GM12801 (cell line): ENCODE results near the gene LRGUK.

Experiments
- CTCF ChIP-seq: IDR thresholded peaks from one replicate; pipeline ENCODE4 v1.5.1; 2011; ENCODE audit warnings: control low read depth; ENCODE audit not compliant: insufficient read length; ENCODE audit errors: extremely low read depth

The LRGUK gene

GRCh38 chr7:134254311-134254710, 127.2 kb downstream of the LRGUK start:
- TF ChIP-seq CTCF, result no peak

- TF ChIP-seq CTCF, result no peak
Observed at GRCh38 chr7:134255814-134256213, 128.7 kb downstream of the LRGUK start.

- TF ChIP-seq CTCF, result no peak
Observed at GRCh38 chr7:134262322-134262721, 135.2 kb downstream of the LRGUK start.

- no peak for TF ChIP-seq CTCF
Observed at GRCh38 chr7:134276951-134277350, 149.8 kb downstream of the LRGUK start.

- no peak for TF ChIP-seq CTCF
Observed at GRCh38 chr7:134278502-134279153, 151.5 kb downstream of the LRGUK start.

GRCh38 chr7:134279336-134279735, 152.2 kb downstream of the LRGUK start:
- TF ChIP-seq CTCF, result no peak

- no peak for TF ChIP-seq CTCF
Observed at GRCh38 chr7:134279898-134280297, 152.8 kb downstream of the LRGUK start.
